Activated CD4-positive, alpha-beta T cell treated with anti-CD3 and anti-CD28 coated beads for 24 hours (primary cell): ENCODE results near the gene PCNX1.
A peak's percentile ranks its signal among the peaks of the same experiment; 100 is the strongest.
"Not testable (repeated sequence)": the region's sequence is repeated elsewhere in the genome, so short reads cannot be mapped to it uniquely, and the experiment has no call there.

ENCODE experiments used
- DNase-seq, 2 donors: peaks; one replicate each; pipeline ENCODE4 v3.0.0-alpha.2; 2020; ENCODE audit warnings: low read depth in 2 of 2

The PCNX1 gene

DNA sequence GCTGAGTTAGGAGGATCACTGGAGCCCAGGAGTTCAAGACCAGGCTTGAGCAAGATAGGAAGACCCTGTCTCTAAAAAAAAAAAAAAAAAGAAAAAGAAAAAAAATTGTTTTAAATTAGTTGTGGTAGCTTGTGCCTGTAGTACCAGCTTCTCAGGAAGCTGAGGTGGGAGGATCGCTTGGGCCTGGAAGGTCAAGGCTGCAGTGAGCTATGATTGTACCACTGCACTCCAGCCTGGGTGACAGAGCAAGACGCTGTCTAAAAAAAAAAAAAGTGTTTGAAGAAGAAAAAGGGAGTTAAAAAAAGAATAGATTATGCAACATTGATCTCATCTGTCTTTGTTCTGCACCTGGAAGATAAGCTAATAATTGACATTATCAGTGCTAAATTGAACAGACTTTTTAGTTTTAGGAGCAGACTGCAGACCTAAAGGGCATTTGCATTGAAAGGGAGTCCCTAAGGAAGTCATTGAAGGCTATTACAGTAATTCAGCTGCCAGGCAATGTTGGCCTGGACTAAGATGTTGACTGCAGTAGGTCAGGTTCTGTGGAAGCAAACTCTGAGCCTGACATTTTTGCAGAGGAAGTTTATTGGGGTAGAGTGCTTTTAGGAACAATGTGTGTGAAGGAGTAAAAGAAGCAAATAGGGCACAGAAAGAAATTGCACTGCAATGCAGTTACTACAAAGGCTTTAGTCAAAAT is 215.8 kb downstream of the PCNX1 start:
- DNase-seq: no peak

DNA sequence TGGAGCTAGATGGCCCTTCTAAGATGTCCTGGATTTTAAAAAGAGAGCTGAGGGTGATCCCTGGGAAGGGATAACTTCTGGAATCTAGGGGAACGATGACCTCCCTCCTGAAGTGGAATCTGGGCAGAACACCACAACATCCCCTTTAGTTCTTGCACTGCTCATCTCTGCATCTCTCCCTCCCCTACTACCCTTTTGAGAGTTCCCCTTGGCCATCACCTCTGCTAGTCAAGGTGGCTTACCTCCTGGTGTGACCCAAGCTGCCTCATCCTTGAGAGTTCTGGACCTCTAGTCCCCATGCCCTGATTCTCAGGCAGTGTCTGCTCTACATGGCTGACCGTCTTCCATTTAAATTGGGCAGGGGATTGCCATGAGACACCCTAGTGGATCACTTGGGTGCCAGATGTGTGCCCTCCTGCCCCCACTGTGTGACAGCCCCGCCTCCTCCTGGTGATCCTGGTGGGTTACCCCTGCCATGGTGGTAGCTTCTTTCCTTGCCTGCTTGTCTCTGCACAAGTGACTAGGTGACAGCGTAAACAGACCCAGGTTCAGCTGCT is 216.4 kb downstream of the PCNX1 start:
- no peak for DNase-seq

DNA sequence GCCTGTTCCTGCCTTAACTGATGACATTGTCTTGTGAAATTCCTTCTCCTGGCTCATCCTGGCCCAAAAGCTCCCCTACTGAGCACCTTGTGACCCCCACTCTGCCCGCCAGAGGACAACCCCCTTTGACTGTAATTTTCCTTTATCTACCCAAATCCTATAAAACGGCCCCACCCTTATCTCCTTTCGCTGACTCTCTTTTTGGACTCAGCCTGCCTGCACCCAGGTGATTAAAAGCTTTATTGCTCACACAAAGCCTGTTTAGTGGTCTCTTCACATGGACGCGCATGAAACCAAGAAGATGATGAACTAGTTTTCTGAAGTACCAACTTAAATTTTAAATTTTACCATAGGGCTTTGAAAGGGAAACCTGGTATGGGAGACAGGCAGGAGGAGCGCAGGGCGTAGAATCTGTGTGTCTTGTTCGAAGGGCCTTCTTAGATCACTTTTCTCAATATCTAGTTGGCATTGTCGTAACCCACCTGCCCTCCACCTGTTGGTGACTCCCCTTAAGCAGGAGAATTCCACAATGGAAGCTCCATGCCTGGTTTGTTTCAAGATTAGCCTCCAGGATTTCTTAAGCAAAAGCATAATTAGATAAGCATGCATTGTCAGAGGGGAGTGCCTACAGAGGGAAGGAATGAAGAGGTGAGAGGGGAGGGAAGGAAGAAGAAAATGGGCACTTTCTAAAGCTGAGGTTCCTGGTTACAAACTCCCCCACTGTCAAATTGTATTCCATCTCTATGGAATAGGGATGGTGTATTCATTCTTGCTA is 222.6 kb downstream of the PCNX1 start:
- not testable (repeated sequence) for DNase-seq

- DNase-seq: no peak
Observed at GRCh38 chr14:71130491-71131179, 223.4 kb downstream of the PCNX1 start.

DNA sequence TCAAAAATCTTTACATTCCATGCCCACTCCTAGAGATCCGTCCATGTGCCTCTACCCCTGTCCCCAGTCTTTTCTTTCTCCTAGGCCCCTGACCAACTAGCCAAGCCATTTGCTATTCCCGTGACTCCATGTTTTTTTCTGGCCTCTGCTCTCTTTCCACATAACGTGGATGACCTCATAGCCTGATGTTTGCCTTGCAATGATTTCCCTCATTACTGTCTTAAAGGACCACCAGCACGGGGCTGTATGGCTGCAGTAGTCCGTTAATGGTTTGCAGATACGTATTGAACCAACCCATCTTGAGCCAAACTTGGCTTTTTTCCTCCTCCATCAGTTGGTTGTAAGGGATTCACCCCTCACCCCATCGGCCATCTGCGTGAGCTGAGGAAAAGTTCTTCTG is 226.0 kb downstream of the PCNX1 start:
- DNase-seq: no peak

GRCh38 chr14:71135496-71135895 is 228.2 kb downstream of the PCNX1 start:
- no peak for DNase-seq

DNA sequence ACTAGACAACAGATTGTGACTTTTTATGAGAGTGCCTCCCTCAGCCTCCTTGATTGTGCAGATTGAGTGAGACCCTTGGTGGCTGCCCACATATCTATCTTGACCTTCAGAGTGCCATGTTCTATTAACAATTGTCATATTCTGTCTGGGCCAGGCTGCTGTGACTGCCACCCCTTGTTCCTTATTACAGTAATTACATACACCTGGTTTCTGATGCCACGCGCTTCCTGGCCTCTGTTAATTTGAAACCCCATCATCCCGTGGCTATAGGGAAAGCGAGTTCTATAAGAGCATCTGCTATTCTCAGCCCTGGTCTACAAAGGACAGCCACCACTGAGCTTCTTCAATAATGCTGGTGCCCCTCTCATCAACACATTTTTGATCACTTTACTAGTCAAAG is 228.7 kb downstream of the PCNX1 start:
- no peak for DNase-seq

DNA sequence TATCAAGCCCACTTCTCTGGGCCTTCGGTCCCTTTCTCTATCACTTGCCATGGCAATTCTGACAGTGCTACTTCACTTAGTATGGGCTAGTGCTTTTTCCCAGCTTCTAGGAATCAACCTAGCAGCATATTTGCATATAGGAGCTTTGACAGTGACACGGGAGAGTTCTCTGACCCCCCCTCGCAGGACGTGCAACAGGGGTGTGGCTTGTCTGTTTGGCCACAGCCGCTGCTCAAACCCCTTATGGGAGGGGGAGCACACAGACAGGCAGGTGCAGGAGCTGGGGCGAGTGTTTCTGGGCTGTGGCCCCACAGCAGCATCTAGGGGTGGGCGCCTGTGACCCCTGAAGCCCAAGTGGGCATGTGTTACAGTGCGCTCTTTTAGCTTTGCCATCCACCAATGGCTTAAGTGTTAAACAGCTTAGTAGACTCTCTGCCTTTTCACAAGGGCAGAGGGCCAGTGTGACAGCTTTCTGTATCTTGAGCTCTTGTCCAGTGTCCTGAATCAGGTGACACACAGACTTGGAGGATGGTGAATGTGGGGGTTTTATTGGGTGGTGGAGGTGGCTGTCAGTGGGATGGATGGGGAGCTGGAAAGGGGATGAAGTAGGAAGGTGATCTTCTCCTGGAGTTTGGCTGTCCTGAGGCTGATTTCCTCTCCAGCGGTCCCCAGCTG is 229.3 kb downstream of the PCNX1 start:
- no peak for DNase-seq

GRCh38 chr14:71137536-71138447 is 230.5 kb downstream of the PCNX1 start:
- DNase-seq: no peak

- DNase-seq: peak; percentile 31 to 45
Observed at GRCh38 chr14:71138448-71139293, 231.4 kb downstream of the PCNX1 start.

GRCh38 chr14:71139294-71139946 is 232.2 kb downstream of the PCNX1 start:
- DNase-seq: no peak

DNA sequence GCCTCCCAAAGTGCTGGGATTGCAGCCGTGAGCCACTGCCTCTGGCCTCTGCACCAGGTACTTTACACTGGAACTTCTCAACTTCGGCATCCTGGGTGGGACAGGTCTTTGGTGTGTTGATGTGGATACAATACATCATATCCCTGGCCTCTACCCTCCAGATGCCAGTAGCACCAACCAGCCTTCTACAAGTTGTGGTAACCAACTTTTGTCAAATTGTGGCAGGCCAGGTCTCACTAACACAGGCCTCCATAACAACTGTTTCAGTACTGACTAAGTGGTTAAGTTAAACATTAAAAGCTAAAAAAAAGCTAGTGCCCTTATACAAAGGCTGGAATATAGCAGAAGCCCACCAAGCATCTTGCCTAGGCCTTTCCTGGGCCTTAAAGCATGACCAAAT is 232.9 kb downstream of the PCNX1 start:
- DNase-seq: no peak

GRCh38 chr14:71141701-71142374 is 234.6 kb downstream of the PCNX1 start:
- no peak for DNase-seq

- DNase-seq: no peak
Observed at GRCh38 chr14:71142375-71143038, 235.2 kb downstream of the PCNX1 start.

- DNase-seq: no peak
Observed at GRCh38 chr14:71143381-71144290, 236.4 kb downstream of the PCNX1 start.

DNA sequence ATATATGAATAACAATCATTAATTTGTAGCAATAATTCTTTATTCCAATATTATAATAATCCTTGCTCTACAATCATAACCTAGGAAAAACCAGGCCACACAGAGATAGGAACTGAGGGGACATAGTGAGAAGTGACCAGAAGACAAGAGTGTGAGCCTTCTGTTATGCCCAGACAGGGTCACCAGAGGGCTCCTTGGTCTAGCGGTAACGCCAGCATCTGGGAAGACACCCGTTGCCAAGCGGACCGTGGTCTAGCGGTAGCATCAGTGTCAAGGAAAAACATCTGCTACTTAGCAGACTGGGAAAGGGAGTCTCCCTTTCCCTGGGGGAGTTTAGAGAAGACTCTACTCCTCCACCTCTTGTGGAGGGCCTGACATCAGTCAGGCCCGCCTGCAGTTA is 240.1 kb downstream of the PCNX1 start:
- not testable (repeated sequence) for DNase-seq

GRCh38 chr14:71148627-71149026 is 241.4 kb downstream of the PCNX1 start:
- DNase-seq: no peak
